K562 (cell line): ENCODE measurements around the gene TUBD1. TPM values are rescaled to one million over a fixed set of nuclear protein-coding genes. Genes with fewer than 3 reads are reported as not detected.

Experiments
- CSDE1 ChIP-seq, 2 experiments: fragments of 450-650 bp; IDR thresholded peaks; 2 replicates each; pipeline ENCODE4 v1.6.1; 2016; ENCODE audit warnings: mild to moderate bottlenecking in 1 of 2
- ETV5 ChIP-seq: sonication (generic); formaldehyde crosslinking; IDR thresholded peaks from 2 replicates; pipeline ENCODE4 v1.4.0; 2020; ENCODE audit warnings: low read depth, mild to moderate bottlenecking, missing genetic modification reagents
- KLF10 ChIP-seq: fragments of 250-450 bp; sonication (Bioruptor Pico); IDR thresholded peaks from 2 replicates; pipeline ENCODE4 v1.6.1; 2021; ENCODE audit warnings: matching md5 sums
- NCOA6 ChIP-seq: fragments of 450-650 bp; IDR thresholded peaks from 2 replicates; pipeline ENCODE4 v1.6.1; 2017; ENCODE audit warnings: mild to moderate bottlenecking
- NFYB ChIP-seq: IDR thresholded peaks from 2 replicates; pipeline ENCODE4 v1.6.1; 2011; ENCODE audit warnings: mild to moderate bottlenecking, moderate library complexity; ENCODE audit not compliant: insufficient read length; ENCODE audit errors: extremely low read depth
- PHB ChIP-seq: fragments of 250-450 bp; sonication (Bioruptor Pico); IDR thresholded peaks from 2 replicates; pipeline ENCODE4 v1.5.0; 2021
- SIX5 ChIP-seq, 2 experiments: IDR thresholded peaks; 2 replicates each; pipeline ENCODE4 v1.6.1; 2011; ENCODE audit warnings: low read length in 2 of 2, borderline replicate concordance in 1 of 2, low read depth in 1 of 2, mild to moderate bottlenecking in 1 of 2, moderate library complexity in 1 of 2; ENCODE audit not compliant: insufficient read depth in 1 of 2
- SPI1 ChIP-seq: IDR thresholded peaks from 2 replicates; pipeline ENCODE4 v1.6.1; 2011; ENCODE audit warnings: low read depth, low read length, control low read depth, borderline replicate concordance
- XRCC3 ChIP-seq: fragments of 450-650 bp; IDR thresholded peaks from 2 replicates; pipeline ENCODE4 v1.6.1; 2017; ENCODE audit warnings: mild to moderate bottlenecking, moderate library complexity
- ZNF274 ChIP-seq: IDR thresholded peaks from 2 replicates; pipeline ENCODE4 v1.6.1; 2011; ENCODE audit warnings: low read depth, mild to moderate bottlenecking, low read length, moderate library complexity, borderline replicate concordance
- ZNF778 ChIP-seq: fragments of 450-650 bp; formaldehyde crosslinking; IDR thresholded peaks from 2 replicates; pipeline ENCODE4 v1.4.0; 2020; ENCODE audit warnings: mild to moderate bottlenecking, moderate library complexity
- polyA plus RNA-seq, 8 experiments: library from polyadenylated mRNA; depleted of rRNA in 4 of 8; stranded (reverse) in 5 of 8; unstranded in 3 of 8; fragments of >200 nt; fragmentation: Nextera tagmentation in 2 of 8; fragmentation: Illumina TruSeq in 1 of 8; extraction: Ambion mirVana in 2 of 8; extraction: Trizol in 1 of 8; gene quantifications; 2 replicates each; pipeline versions ENCODE4 v1.2.1 to v1.2.3, GENCODE V29; 2011 to 2014; ENCODE audit warnings: inconsistent platforms in 1 of 8, missing spikeins in 1 of 8
- total RNA-seq, 7 experiments: library from RNA; depleted of rRNA in 6 of 7; stranded (reverse); fragments of >200 nt in 6 of 7; fragmentation: Illumina TruSeq in 2 of 7; extraction: Trizol in 2 of 7; gene quantifications; 2 replicates each; pipeline versions ENCODE4 v1.2.1 to v1.2.3, GENCODE V29; 2011 to 2021; ENCODE audit warnings: low replicate concordance in 1 of 7
- TF ChIP-seq, protein P1 (sequence below): fragments of 150-350 bp; conservative IDR thresholded peaks from 2 replicates; pipeline ENCODE4 v1.6.1; 2014; ENCODE audit warnings: low read length
- TF ChIP-seq, protein P2 (sequence below): IDR thresholded peaks from 2 replicates; pipeline ENCODE4 v1.6.1; 2012; ENCODE audit warnings: low read depth, low read length, improper control_type of control experiment, borderline replicate concordance
- TF ChIP-seq, protein P3 (sequence below): sonication (generic); formaldehyde crosslinking; IDR thresholded peaks from 2 replicates; pipeline ENCODE4 v1.8.0; 2022; ENCODE audit warnings: mild to moderate bottlenecking, missing genetic modification reagents
- TF ChIP-seq, protein P4 (sequence below): IDR thresholded peaks from 2 replicates; pipeline ENCODE4 v1.6.1; 2014; ENCODE audit warnings: antibody characterized with exemption
- TF ChIP-seq, protein P5 (sequence below): sonication (generic); formaldehyde crosslinking; IDR thresholded peaks from 2 replicates; pipeline ENCODE4 v1.8.0; 2023; ENCODE audit warnings: mild to moderate bottlenecking, missing genetic modification reagents
- TF ChIP-seq, protein P6 (sequence below): fragments of 250-450 bp; sonication (Bioruptor Pico); IDR thresholded peaks from 2 replicates; pipeline ENCODE4 v1.5.0; 2020; ENCODE audit warnings: mild to moderate bottlenecking, borderline replicate concordance

The TUBD1 gene
- total and polyA plus RNA-seq, 9 of the 15 experiments (the other 6 are each of a cell fraction or from before 2014, with no cell fraction given), result 10.8 to 35.3 (median 17.9) TPM

DNA sequence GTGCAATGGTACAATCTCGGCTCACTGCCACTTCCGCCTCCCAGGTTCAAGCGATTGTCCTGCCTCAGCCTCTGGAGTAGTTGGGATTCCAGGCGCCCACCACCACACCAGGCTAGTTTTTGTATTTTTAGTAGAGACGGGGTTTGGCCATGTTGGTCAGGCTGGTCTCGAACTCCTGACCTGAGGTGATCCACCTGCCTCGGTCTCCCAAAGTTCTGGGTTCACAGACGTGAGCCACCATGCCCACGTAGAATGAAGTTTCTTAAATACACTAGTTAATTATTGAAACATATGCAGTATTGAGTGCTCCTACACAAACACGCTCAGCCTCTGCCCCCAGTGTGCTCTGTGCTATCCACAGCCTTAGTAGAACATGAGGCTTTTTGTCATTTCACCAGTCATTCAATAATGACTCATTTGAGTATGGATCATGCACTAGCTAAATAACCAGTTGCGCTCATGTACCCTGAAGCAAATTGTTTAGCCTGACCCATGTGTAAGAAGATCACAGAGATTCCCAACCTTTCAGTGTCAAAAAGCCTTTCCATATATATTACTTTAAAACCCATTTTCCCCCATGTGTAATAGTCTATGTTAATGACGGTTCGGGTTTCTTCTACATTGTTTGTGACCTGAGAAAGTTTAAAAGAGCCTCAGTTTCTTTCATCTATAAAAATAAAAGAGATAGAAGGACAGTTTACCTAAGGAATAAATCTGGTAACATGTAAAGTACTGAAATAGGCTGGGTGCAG, 49.7 kb downstream of the TUBD1 start (continued):
- peak in 1 of 2 experiments; percentile 55; a peak in 1 of 4 replicates for TF ChIP-seq CSDE1 (IDR thresholded peaks at IDR 0.05)
- TF ChIP-seq, protein P1, sequence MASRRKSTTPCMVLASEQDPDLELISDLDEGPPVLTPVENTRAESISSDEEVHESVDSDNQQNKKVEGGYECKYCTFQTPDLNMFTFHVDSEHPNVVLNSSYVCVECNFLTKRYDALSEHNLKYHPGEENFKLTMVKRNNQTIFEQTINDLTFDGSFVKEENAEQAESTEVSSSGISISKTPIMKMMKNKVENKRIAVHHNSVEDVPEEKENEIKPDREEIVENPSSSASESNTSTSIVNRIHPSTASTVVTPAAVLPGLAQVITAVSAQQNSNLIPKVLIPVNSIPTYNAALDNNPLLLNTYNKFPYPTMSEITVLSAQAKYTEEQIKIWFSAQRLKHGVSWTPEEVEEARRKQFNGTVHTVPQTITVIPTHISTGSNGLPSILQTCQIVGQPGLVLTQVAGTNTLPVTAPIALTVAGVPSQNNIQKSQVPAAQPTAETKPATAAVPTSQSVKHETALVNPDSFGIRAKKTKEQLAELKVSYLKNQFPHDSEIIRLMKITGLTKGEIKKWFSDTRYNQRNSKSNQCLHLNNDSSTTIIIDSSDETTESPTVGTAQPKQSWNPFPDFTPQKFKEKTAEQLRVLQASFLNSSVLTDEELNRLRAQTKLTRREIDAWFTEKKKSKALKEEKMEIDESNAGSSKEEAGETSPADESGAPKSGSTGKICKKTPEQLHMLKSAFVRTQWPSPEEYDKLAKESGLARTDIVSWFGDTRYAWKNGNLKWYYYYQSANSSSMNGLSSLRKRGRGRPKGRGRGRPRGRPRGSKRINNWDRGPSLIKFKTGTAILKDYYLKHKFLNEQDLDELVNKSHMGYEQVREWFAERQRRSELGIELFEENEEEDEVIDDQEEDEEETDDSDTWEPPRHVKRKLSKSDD, result no peak
- TF ChIP-seq NFYB, result no peak
- no peak for TF ChIP-seq ETV5
- TF ChIP-seq KLF10 (CRISPR knock-in tag), result peak; percentile 92
- TF ChIP-seq, protein P2, sequence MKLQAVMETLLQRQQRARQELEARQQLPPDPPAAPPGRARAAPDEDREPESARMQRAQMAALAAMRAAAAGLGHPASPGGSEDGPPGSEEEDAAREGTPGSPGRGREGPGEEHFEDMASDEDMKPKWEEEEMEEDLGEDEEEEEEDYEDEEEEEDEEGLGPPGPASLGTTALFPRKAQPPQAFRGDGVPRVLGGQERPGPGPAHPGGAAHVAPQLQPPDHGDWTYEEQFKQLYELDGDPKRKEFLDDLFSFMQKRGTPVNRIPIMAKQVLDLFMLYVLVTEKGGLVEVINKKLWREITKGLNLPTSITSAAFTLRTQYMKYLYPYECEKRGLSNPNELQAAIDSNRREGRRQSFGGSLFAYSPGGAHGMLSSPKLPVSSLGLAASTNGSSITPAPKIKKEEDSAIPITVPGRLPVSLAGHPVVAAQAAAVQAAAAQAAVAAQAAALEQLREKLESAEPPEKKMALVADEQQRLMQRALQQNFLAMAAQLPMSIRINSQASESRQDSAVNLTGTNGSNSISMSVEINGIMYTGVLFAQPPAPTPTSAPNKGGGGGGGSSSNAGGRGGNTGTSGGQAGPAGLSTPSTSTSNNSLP, result no peak
- TF ChIP-seq ZNF778, result no peak
- peak; percentile 96 for TF ChIP-seq PHB (CRISPR knock-in tag)
- TF ChIP-seq, protein P3, sequence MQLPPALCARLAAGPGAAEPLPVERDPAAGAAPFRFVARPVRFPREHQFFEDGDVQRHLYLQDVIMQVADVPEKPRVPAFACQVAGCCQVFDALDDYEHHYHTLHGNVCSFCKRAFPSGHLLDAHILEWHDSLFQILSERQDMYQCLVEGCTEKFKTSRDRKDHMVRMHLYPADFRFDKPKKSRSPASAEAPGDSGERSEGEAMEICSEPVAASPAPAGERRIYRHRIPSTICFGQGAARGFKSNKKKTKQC (CRISPR knock-in tag), result no peak
- TF ChIP-seq, protein P4, sequence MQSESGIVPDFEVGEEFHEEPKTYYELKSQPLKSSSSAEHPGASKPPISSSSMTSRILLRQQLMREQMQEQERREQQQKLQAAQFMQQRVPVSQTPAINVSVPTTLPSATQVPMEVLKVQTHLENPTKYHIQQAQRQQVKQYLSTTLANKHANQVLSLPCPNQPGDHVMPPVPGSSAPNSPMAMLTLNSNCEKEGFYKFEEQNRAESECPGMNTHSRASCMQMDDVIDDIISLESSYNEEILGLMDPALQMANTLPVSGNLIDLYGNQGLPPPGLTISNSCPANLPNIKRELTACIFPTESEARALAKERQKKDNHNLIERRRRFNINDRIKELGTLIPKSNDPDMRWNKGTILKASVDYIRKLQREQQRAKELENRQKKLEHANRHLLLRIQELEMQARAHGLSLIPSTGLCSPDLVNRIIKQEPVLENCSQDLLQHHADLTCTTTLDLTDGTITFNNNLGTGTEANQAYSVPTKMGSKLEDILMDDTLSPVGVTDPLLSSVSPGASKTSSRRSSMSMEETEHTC, result no peak
- no peak for TF ChIP-seq NCOA6
- 0 out of 2 replicates have a peak, but pooled peaks have one; percentile 6 for TF ChIP-seq SPI1
- TF ChIP-seq, protein P5, sequence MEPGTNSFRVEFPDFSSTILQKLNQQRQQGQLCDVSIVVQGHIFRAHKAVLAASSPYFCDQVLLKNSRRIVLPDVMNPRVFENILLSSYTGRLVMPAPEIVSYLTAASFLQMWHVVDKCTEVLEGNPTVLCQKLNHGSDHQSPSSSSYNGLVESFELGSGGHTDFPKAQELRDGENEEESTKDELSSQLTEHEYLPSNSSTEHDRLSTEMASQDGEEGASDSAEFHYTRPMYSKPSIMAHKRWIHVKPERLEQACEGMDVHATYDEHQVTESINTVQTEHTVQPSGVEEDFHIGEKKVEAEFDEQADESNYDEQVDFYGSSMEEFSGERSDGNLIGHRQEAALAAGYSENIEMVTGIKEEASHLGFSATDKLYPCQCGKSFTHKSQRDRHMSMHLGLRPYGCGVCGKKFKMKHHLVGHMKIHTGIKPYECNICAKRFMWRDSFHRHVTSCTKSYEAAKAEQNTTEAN (CRISPR knock-in tag), result no peak
- TF ChIP-seq SIX5 (IDR thresholded peaks at IDR 0.05; ENCODE audit: borderline replicate concordance in 1 of 2, insufficient read depth in 1 of 2, low read depth in 1 of 2, low read length in 2 of 2), result no peak
- no peak for TF ChIP-seq ZNF274
- TF ChIP-seq, protein P6, sequence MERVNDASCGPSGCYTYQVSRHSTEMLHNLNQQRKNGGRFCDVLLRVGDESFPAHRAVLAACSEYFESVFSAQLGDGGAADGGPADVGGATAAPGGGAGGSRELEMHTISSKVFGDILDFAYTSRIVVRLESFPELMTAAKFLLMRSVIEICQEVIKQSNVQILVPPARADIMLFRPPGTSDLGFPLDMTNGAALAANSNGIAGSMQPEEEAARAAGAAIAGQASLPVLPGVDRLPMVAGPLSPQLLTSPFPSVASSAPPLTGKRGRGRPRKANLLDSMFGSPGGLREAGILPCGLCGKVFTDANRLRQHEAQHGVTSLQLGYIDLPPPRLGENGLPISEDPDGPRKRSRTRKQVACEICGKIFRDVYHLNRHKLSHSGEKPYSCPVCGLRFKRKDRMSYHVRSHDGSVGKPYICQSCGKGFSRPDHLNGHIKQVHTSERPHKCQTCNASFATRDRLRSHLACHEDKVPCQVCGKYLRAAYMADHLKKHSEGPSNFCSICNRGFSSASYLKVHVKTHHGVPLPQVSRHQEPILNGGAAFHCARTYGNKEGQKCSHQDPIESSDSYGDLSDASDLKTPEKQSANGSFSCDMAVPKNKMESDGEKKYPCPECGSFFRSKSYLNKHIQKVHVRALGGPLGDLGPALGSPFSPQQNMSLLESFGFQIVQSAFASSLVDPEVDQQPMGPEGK (CRISPR knock-in tag), result peak; percentile 93
- no peak for TF ChIP-seq XRCC3
